HG03175 (cell line): ENCODE data around the gene PTPRR.
A peak's percentile ranks its signal among the peaks of the same experiment; 100 is the strongest.

Experiments
- ATAC-seq: cut with Tn5 transposase; IDR thresholded peaks from one replicate; pipeline ENCODE4 v1.9.1; 2021; ENCODE audit warnings: mild to moderate bottlenecking, moderate library complexity; ENCODE audit not compliant: unreplicated experiment

The PTPRR gene

DNA sequence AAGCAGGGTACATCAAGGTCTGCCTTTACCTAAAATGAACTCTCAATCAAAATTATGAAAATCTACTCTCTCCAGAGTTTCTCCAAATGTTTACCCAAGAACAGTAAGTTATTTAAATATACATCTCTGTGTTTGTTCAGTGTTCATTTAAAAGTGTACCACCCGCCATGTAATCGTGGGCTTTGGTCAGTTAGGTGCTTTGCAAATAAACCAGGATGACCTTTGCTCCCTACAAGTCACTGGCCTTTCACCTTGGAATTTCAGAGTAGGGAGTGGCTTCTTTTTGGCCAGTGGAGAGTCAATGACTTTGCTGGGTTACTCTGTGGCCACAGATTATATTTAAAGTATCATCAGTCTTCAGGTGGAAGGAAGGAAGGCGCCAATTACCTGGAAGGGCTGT lies 208.7 kb downstream of the PTPRR start:
- no peak for ATAC-seq

DNA sequence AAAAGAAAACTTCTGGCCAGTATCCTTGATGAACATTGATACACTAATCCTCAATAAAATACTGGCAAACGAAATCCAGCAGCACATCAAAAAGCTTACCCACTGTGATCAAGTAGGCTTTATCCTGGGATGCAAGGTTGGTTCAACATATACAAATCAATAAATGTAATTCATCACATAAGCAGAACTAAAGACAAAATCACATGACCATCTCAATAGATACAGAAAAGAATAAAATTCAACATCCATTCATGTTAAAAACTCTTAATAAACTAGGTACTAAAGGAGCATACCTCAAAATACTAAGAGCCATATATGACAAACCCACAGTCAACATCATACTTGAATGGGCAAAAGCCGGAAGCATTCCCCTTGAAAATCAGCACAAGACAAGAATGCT lies 211.5 kb downstream of the PTPRR start:
- ATAC-seq, result no peak

DNA sequence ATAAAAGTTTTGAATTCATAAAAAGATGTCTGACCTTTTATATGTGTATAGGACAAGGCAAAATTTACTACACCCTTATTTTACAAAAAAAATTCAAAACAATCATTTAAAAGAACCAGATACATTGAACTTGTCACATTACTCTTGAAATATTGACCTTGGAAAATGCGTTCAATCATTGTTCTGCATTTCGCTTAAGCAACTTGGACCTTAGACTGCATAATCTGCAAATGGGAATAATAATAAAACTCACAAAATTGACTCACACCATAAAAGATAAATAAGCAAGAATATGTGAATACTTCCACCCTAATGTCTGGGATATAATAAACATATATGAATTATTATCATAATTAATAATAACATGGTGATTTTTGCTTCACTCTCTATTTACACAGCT lies 213.9 kb downstream of the PTPRR start:
- no peak for ATAC-seq

DNA sequence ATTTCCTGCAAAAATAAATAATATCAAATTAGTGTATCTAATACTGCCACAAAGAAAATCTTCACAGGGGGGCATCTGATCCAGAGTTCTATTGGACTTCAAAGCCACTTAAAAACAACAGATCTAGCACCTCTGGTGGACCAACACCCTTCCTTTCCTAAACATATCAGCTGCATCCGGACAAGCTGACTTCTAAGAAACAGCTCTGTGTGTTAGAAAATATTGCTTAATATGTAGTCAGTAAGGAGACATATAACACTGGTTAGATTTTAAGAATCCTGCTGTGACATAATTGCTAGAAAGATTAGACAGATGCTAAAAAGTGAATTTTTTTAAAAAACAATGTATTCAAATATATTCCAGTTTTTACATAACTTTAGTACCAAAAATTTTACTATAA lies 222.2 kb downstream of the PTPRR start:
- ATAC-seq, result no peak

DNA sequence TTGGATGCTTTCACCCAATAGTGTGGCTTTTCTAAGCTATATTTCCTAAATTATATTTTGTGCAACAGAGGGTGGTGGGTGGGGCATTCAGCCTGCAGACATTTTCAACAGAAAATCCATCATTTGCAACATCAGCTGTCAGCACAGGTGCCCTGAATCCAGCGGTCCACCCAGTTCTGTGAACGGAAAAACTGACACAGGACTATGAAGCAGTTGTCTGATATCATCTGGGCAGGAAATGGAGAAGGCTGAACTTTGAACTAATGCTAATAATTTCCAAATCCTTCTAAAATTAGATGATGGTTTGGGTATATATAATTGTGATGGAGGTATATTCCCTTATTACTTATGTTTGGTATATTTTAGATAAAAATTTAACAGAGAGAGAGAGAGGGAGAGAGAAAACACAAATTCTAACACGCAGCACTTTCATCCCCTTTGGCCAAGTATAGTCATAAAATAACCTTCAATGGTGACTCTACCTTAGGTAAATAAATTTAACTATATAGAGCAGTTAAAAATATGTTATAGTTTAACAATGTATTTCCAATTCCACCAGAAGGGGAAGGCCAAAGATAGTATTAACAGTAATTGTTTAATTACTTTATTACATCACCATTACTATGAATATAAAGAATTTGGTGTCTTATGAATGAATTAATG lies 225.0 kb downstream of the PTPRR start:
- no peak for ATAC-seq

DNA sequence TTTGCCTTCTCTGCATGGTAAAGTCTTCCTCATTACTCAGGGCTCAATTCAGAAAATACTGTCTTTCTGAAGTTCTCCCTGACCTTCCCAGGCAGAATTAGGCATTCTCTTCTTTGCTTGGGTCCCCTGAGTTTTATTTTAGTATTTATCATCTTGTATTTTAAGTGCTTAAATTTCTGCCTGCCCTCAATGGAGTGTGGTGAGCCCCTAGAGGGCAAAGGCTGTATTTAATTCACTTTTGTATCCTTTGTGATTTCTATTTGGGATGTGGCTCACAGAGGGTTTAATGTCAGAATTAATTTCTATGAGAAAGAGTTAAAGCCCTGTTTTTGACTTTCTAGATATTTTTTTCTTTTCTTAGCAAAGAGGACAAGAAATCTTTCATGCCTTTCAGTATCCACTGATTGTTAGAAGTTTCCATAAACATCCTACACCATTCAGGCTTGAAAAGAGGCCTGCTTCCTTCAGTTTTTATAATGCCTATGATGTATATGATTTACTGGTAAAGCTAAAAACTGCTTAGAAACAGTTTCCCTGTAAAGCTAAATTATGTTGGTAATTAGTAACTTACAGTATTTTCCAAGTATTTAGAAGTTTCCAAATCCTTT lies 227.8 kb downstream of the PTPRR start:
- peak; percentile 55 for ATAC-seq

DNA sequence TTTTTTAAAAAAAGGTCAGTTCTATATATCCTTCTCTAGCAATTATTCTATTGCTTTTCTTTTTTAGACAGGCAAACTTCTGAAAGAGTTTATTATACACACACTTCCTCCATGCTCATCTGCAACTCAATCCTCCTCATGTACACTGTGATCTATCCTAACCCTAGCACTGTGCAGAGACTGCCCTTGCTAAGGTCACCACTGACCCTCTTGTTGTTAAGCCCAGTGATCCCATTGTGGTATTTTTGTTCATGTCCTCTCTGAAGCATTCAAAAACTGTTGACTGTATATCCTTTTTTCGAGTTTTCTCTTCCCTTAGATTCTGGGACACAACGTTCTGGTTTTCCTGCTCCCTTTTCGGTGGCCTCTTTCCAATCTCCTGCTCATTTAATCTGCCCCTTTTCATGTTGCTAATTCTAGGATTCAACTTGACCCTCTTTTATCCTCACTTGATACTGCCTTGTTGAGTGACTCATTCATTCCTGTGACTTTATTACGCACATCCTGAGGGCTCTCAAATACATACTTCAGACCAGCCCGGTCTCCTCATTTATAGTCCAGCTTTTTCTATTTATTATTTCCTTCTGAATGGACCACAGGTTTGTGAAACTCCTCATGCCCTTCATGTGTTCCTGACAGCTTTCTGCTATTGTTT lies 229.4 kb downstream of the PTPRR start:
- no peak for ATAC-seq

DNA sequence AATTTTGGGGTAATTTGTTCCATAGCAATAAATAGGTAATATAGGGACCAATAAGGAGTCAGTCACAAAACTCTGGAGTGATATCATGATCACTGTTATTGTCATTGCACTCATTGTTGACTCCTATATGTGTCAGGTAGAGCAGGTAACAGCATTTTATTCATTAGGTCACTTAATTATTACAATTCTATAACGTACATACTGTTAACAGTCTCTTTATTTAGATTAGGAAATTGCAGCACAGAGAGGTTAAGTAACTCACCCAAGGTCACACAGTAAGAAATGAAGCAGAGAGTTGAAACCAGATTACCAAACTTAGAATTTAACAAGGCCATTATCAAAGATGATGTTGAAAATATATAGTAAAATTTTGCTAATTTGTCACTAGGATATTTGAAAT lies 233.6 kb downstream of the PTPRR start:
- no peak for ATAC-seq

DNA sequence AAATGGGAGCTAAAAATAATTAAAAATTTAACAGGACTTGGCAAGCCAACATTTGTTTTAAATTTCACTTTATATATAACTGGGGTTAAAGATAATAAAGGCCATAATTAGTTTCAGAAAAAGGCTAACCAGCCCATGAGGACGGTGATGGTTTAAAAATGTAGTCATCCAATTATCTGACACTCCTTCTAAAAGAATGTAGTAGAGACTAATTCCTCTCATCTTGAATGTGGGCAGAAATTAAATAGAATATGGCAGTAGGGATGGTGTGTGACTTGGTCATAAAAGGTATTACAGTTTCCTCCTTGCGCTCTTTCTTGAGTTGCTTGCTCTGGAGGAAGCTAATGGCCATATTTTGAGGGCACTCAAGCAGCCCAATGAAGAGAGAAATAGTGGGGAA lies 234.2 kb downstream of the PTPRR start:
- no peak for ATAC-seq

DNA sequence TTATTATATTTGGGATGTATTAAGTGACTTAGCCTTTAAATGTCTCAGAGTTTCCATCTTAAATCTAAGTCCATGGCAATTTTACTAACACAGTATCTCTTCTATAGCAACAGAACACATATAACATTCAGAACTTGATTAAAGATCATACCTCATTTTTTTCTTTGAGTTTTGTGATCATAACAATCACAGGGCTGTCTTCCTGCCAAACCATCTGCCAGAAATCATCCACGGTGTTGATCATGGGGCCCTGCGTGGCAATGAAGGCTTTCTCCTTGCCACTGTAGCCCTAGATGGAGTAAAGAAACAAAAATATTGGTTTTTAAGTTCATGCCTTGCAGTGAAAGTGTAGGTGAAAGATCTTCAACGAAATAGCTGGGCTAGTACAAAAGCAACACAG lies 236.6 kb downstream of the PTPRR start:
- ATAC-seq, result no peak

DNA sequence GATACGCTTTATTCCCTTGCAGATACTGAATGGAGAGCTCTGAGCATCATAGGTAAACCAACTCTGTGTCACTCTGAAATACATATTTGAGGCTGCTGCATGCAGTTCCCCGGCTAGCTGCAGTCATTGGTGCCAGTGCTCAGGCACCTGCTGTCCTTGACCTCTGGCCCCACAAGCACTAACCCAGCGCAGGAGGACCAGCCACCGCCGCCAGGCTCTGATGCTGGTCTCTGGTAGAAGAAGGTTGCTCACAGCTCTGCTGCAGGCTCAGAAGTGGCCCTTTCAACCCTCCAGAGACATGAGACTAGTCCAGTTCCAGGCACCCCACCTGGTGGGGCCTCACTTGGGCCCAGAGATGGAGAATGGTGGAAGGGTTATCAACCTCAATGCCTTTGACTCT lies 248.8 kb downstream of the PTPRR start:
- ATAC-seq, result no peak

DNA sequence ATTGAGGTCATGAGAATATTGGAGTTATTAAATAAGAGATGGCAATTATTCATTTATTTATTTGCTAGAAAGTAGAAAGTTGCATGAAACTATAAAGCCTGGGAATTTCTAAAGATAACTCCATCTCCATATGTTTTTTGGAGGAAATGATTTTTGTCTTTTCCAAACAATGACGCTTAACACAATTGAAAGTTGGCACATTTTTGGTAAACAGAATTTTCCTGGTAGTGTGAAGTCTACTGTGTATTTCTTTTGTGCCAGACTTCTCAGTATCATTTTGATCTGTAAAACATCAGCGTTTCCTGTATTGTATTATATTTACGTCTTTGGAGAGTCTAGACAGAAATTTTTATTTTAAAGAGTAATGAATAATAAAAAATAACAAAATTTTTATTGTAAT lies 249.6 kb downstream of the PTPRR start:
- ATAC-seq, result no peak

DNA sequence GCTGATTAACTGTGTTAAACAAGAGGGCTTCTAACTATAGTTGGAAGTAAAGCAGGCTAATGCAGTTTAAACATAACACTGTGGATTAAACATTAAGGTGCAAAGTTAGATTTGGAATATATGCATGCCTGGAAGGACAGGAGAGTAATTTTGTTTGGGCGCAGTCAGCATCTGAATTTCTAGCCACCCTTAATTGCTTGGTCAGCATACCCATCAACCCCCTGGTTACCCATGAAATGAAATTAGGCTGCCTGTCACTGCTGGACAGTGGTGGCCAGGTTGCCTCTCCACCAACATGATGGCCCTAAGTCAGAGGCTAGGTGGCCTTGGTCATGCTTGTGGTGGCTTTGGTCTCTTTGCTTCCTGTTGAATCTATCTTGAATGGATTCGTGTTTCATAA lies 253.3 kb downstream of the PTPRR start:
- ATAC-seq, result no peak

DNA sequence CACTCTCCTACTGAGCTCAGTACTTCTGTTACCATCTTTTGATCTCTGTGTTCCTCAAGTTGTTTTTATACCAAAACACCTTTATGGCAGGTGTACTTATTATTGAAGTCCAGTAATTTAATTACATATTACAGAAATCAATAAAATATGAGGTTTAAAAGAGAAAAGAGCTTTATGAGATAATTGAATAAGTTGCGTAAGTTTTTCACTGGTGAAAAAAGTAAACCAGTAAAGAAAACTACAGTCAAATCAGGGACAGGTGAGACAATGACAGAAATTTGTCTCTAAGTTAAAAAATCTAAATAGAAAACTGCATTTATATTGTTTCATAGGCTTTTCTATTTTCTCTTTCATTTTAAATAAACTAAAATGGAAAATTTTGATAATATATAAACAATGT lies 254.2 kb downstream of the PTPRR start:
- no peak for ATAC-seq

DNA sequence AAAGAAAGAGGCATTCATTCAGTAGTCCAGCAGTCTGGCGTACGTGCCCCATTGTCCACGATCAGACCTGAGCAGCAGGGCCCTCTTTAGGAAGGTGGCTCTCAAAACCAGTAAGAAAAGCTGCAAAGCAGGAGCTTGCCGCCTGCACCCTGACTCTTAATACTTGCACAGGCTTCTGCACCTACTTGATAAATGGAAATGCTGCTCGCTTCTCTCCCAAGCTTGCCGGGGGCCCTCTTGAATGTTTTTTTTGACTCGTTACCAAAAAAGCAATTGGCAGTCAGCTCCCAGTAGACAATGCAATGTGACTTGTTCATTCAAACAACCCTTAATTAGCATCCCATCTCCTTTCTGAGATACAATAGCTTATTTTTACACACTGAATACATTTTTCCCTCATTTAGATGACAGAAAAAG lies 256.1 kb downstream of the PTPRR start:
- no peak for ATAC-seq

DNA sequence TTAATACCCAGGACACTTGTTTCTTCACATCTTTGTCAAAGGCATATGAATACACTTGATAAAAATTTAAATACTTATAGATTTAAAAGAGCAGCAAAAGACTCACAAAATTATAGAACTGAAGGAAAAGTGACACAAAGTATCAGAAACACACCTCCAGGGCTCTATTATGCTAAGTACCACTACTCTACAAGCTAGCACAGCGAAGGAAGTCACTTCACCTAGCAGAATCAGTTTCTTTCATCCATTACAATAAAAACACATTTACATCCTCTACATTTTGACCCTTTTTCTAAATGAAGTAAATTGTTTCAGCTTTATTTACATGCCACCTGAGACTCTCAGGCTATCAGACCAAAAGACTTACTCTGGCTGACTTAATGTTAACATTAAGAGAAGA lies 256.7 kb downstream of the PTPRR start:
- no peak for ATAC-seq

DNA sequence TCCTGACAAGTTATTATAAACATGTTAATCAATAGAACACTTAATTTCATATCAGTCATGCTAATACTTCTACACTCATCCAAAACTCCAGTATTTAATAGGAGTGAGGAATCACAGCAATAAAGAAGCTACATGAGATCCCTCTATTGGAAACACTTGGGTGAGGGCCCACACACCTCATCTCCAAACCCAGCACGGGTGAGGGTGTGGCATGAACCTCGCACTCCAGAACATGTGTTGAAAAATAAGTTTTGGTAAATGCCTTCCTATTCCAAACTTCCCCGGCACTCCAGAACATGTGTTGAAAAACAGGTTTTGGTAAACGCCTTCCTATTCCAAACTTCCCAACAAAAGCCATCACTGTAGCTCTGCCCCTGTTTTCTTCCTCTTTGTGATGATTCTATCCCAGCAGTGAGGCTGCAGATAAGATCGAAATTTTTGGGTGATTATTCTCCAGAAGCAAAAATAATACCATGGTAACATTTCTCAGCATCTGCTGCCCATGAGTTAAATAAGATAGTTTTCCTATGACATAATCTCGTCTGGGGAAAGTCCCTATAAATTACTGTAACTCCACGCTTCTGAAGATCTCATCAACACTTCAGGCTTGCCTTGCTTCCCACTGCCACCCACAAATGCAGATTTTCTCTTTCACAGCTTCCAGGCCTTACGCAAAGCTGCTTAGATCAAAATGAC lies 258.9 kb downstream of the PTPRR start:
- ATAC-seq, result no peak

DNA sequence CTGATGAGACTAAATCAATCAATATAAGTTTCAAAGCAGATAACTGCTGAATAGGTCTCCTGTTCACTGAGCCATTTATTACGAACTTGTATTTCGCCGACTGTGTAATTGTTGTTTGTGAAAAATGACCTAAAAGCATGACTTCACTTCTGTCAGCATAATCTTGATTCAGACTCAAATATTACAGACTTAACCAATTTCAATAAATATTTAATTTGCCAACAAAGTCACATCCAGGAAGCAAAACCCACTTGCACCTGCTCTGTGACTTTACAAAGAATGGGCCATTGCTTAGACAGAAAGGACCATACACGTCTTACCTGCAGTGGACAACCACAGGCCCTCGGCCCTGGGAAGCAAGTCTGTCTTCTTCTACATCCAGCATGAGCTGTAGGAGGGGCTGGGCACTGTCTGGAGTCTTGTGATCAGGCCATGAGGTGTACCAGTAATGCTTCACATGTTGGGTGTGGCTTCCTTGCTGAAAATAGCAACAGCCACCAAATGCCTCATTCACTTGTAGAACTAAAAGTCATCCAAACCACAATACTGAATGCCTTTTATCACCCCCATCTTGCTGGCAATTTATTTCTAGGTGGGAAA lies 259.8 kb downstream of the PTPRR start:
- ATAC-seq, result no peak

DNA sequence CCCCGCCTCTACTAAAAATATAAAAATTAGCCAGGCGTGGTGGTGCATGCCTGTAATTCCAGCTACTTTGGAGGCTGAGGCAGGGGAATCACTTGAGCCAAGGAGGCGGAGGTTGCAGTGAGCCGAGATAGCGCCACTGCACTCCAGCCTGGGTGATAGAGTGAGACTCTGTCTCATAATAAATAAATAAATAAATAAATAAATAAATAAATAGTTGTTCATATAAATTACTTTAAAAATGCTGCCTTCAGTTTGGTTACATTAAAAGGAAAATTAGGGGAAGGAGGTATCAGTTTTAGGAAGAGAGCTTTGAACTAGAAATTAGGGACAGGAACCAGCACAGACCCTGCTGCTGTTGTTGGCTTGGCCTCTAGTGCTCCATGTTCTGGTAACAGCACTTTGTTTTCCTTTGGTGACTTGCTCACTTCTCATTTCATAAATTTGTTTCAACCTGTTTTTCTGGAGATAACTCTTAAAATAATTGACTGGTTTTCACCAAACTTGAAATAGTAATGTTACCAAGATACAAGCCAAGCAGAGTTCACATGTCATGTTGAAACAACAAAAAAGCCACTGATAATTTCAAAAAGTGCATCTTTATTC lies 260.4 kb downstream of the PTPRR start:
- ATAC-seq, result no peak

DNA sequence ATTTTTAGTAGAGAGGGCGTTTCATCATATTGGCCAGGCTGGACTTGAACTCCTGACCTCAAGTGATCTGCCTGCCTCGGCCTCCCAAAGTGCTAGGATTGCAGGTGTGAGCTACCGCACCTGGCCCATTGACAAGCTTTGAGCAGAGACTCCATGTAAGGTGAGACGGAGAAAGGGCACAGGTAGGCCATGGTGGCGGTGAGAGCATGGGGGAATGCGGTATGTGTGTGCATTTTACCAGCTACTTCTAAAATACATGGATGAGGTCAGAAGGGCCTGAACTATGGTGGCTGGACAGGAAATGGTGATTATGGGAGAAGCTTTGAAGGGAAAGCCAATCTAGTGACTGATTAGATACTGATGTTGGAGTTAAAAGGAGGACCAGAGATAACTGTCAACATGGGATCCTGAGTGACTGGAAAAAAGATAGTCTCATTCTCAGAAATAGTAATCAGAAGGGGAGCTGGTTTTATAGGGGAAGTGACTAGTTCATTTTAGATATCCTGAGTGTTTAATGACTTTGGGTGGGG lies 261.4 kb downstream of the PTPRR start:
- ATAC-seq, result no peak
